Liver (tissue), 3 donors: ENCODE results near the gene FUCA1.

ENCODE experiments used
- EGR1 ChIP-seq, 2 donors: IDR thresholded peaks; 2 replicates each; pipeline ENCODE4 v1.6.1; 2016 to 2018; ENCODE audit warnings: antibody characterized with exemption in 2 of 2, low read depth in 2 of 2
- GABPA ChIP-seq, 2 donors: IDR thresholded peaks in 1 of 2; conservative IDR thresholded peaks in 1 of 2; 2 replicates each; pipeline ENCODE4 v1.6.1; 2016; ENCODE audit warnings: antibody characterized with exemption in 2 of 2, mild to moderate bottlenecking in 1 of 2, moderate library complexity in 1 of 2
- HNF4G ChIP-seq: IDR thresholded peaks from 2 replicates; pipeline ENCODE4 v1.6.1; 2016; ENCODE audit warnings: antibody characterized with exemption
- NR2F2 ChIP-seq: IDR thresholded peaks from 2 replicates; pipeline ENCODE4 v1.6.1; 2016; ENCODE audit warnings: antibody characterized with exemption
- RAD21 ChIP-seq, 2 donors: IDR thresholded peaks; 2 replicates each; pipeline ENCODE4 v1.6.1; 2016; ENCODE audit warnings: antibody characterized with exemption in 2 of 2, mild to moderate bottlenecking in 2 of 2
- SP1 ChIP-seq: IDR thresholded peaks from 2 replicates; pipeline ENCODE4 v1.6.1; 2018; ENCODE audit warnings: antibody characterized with exemption, mild to moderate bottlenecking
- YY1 ChIP-seq: IDR thresholded peaks from 2 replicates; pipeline ENCODE4 v1.6.1; 2016; ENCODE audit warnings: antibody characterized with exemption, mild to moderate bottlenecking
- TF ChIP-seq, protein P1 (sequence below): fragments of 150-350 bp; IDR thresholded peaks from 2 replicates; pipeline ENCODE4 v1.5.1; 2017; ENCODE audit warnings: improper control_type of control experiment, low read depth, low read length; ENCODE audit not compliant: missing input control
- TF ChIP-seq, protein P2 (sequence below): IDR thresholded peaks from 2 replicates; pipeline ENCODE4 v1.6.1; 2016; ENCODE audit warnings: antibody characterized with exemption
- TF ChIP-seq, protein P3 (sequence below): IDR thresholded peaks from 2 replicates; pipeline ENCODE4 v1.6.1; 2016; ENCODE audit warnings: antibody characterized with exemption
- TF ChIP-seq, protein P4 (sequence below): IDR thresholded peaks from 2 replicates; pipeline ENCODE4 v1.6.1; 2016; ENCODE audit warnings: antibody characterized with exemption, mild to moderate bottlenecking
- donor health status: healthy.
- donor health status: healthy.

DNA sequence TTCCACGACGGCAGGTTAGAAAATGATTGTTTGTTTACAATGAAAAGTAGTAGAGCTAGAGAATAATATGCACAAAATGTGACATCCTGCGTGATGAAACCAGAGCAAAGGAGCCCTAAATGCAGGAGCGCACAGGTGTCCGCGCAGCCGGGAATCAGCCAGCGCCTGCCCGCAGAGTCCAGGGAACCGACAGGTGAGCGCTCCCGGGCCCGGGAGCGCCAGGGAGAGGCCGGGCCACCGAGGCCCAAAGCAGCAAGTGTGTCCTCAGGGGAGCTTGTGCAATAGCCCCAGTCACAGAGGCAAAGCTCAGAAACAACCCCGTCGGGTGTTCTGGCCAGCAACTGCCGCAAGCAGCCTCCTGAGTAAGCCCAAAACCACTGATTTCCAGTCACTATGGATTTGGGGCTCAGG is 66.7 kb downstream of the FUCA1 start:
- TF ChIP-seq, protein P1, sequence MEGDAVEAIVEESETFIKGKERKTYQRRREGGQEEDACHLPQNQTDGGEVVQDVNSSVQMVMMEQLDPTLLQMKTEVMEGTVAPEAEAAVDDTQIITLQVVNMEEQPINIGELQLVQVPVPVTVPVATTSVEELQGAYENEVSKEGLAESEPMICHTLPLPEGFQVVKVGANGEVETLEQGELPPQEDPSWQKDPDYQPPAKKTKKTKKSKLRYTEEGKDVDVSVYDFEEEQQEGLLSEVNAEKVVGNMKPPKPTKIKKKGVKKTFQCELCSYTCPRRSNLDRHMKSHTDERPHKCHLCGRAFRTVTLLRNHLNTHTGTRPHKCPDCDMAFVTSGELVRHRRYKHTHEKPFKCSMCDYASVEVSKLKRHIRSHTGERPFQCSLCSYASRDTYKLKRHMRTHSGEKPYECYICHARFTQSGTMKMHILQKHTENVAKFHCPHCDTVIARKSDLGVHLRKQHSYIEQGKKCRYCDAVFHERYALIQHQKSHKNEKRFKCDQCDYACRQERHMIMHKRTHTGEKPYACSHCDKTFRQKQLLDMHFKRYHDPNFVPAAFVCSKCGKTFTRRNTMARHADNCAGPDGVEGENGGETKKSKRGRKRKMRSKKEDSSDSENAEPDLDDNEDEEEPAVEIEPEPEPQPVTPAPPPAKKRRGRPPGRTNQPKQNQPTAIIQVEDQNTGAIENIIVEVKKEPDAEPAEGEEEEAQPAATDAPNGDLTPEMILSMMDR = no peak
- TF ChIP-seq RAD21 (IDR thresholded peaks at IDR 0.05) (peak; percentile 6 to 28), YY1 (peak; percentile 23), HNF4G (no peak), GABPA (IDR thresholded peaks at IDR 0.05 in 1 of 2, conservative IDR thresholded peaks at IDR 0.05 in 1 of 2) (no peak), EGR1 (IDR thresholded peaks at IDR 0.05; ENCODE audit: low read depth in 2 of 2) (no peak), NR2F2 (no peak), SP1 (peak; percentile 14)
- TF ChIP-seq, protein P2, sequence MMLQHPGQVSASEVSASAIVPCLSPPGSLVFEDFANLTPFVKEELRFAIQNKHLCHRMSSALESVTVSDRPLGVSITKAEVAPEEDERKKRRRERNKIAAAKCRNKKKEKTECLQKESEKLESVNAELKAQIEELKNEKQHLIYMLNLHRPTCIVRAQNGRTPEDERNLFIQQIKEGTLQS = no peak
- TF ChIP-seq, protein P3, sequence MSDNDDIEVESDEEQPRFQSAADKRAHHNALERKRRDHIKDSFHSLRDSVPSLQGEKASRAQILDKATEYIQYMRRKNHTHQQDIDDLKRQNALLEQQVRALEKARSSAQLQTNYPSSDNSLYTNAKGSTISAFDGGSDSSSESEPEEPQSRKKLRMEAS = no peak
- TF ChIP-seq, protein P4, sequence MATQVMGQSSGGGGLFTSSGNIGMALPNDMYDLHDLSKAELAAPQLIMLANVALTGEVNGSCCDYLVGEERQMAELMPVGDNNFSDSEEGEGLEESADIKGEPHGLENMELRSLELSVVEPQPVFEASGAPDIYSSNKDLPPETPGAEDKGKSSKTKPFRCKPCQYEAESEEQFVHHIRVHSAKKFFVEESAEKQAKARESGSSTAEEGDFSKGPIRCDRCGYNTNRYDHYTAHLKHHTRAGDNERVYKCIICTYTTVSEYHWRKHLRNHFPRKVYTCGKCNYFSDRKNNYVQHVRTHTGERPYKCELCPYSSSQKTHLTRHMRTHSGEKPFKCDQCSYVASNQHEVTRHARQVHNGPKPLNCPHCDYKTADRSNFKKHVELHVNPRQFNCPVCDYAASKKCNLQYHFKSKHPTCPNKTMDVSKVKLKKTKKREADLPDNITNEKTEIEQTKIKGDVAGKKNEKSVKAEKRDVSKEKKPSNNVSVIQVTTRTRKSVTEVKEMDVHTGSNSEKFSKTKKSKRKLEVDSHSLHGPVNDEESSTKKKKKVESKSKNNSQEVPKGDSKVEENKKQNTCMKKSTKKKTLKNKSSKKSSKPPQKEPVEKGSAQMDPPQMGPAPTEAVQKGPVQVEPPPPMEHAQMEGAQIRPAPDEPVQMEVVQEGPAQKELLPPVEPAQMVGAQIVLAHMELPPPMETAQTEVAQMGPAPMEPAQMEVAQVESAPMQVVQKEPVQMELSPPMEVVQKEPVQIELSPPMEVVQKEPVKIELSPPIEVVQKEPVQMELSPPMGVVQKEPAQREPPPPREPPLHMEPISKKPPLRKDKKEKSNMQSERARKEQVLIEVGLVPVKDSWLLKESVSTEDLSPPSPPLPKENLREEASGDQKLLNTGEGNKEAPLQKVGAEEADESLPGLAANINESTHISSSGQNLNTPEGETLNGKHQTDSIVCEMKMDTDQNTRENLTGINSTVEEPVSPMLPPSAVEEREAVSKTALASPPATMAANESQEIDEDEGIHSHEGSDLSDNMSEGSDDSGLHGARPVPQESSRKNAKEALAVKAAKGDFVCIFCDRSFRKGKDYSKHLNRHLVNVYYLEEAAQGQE = no peak
